Activated CD4-positive, alpha-beta T cell treated with anti-CD3 and anti-CD28 coated beads, Interleukin-2, Interleukin-4, amounts not matched to agents 100 ng/mL and 50 ng/mL, durations not matched to agents 16 hours and 8 hours (primary cell): ENCODE data around the gene BABAM1.
A peak's percentile ranks its signal among the peaks of the same experiment; 100 is the strongest.

ENCODE experiments used
- DNase-seq: peaks from one replicate; pipeline ENCODE4 v3.0.0-alpha.2; 2020; ENCODE audit warnings: low spot score

Gene BABAM1

GRCh38 chr19:17243211-17243829, 23.9 kb upstream of the BABAM1 start:
- no peak for DNase-seq

- no peak for DNase-seq
These were observed 23.2 kb upstream of the BABAM1 start for GRCh38 chr19:17243830-17244617.

- no peak for DNase-seq
These were observed 22.4 kb upstream of the BABAM1 start for GRCh38 chr19:17244618-17245534.

- DNase-seq = no peak
These were observed 21.7 kb upstream of the BABAM1 start, which contains the start of gene NR2F6 for GRCh38 chr19:17245535-17245984. Gene NR2F6, minus strand, starts transcription at chr19:17245919. Its CDS starts 699 bp downstream, at chr19:17245220.

- no peak for DNase-seq
These were observed 20.4 kb upstream of the BABAM1 start for GRCh38 chr19:17246681-17247425.

GRCh38 chr19:17248011-17248776, 19.0 kb upstream of the BABAM1 start:
- DNase-seq = no peak

- DNase-seq = no peak
These were observed 17.2 kb upstream of the BABAM1 start for GRCh38 chr19:17249887-17250548.

- DNase-seq = no peak
These were observed 12.6 kb upstream of the BABAM1 start for GRCh38 chr19:17254636-17255035.

- no peak for DNase-seq
These were observed 12.1 kb upstream of the BABAM1 start for GRCh38 chr19:17255150-17255621.

GRCh38 chr19:17256130-17256529, 11.1 kb upstream of the BABAM1 start:
- no peak for DNase-seq

GRCh38 chr19:17259118-17259780, 8.0 kb upstream of the BABAM1 start:
- DNase-seq = no peak

GRCh38 chr19:17259934-17260333, 7.3 kb upstream of the BABAM1 start:
- DNase-seq = no peak

- DNase-seq = peak; percentile 94
These were observed 6.4 kb upstream of the BABAM1 start for GRCh38 chr19:17260842-17261325.

- DNase-seq = no peak
These were observed 4.7 kb upstream of the BABAM1 start for GRCh38 chr19:17262557-17262956.

- no peak for DNase-seq
These were observed 3.3 kb upstream of the BABAM1 start for GRCh38 chr19:17263712-17264640.

GRCh38 chr19:17264641-17264979, 2.6 kb upstream of the BABAM1 start, which contains the start of gene USHBP1:
Gene USHBP1, minus strand, starts transcription at chr19:17264745. Its CDS starts 446 bp downstream, at chr19:17264299.
- DNase-seq = no peak

GRCh38 chr19:17266026-17266425, 1.2 kb upstream of the BABAM1 start:
- DNase-seq = no peak

- DNase-seq = no peak
These were observed 661 bp upstream of the BABAM1 start for GRCh38 chr19:17266589-17266974.
